ENCODE data around the gene CROCC2. TPM values are rescaled to one million over a fixed set of nuclear protein-coding genes. Genes with fewer than 3 reads are reported as not detected.

Gene CROCC2
- total RNA-seq, 1 donor from 2014 or later, result 2.9 TPM

DNA sequence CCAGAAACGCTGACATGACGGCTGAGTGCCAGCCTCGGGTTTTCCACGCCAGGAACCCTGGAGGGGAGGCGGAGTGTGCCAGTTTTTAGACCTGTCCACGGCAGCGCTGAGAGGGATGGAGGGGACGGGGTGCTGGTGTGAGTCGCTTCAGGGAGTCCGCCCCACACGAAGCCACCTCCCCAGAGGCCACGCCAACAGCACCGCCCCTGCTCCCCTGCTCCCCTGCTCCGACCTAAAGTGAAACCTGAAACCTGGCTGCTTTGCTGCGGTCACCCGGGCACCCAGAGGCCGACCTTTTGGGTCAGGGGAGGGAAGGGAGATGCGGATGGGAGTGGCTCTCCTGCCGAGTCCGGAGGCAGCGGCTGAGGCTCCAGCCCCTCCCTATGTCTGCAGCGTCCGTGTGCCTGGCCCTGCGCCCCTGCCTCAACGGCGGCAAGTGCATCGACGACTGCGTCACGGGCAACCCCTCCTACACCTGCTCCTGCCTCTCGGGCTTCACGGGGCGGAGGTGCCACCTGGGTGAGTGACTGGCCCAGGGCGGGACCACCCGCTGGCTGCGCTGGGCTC lies 130.3 kb downstream of the CROCC2 start:
- Histone ChIP-seq H3K36me3 (peaks cover 24 to 76% of the 10 kb centered on the region in 2 donors), H3K27ac (no peak overlapping the region), H3K27me3 (no peaks in the 10 kb centered on the region), H3K4me1 (peaks cover 0 to 5% of the 10 kb centered on the region in 2 donors), H3K9me3 (no peaks in the 10 kb centered on the region), H3K4me3 (peak overlapping the region in 1 of 2 donors; percentile 46)
- peak in 1 of 2 donors; percentile 62 for DNase-seq (ENCODE audit: low spot score in 2 of 2)
- intact Hi-C loops (cut with DNase I), result no loop called here
- TF ChIP-seq, protein P1, sequence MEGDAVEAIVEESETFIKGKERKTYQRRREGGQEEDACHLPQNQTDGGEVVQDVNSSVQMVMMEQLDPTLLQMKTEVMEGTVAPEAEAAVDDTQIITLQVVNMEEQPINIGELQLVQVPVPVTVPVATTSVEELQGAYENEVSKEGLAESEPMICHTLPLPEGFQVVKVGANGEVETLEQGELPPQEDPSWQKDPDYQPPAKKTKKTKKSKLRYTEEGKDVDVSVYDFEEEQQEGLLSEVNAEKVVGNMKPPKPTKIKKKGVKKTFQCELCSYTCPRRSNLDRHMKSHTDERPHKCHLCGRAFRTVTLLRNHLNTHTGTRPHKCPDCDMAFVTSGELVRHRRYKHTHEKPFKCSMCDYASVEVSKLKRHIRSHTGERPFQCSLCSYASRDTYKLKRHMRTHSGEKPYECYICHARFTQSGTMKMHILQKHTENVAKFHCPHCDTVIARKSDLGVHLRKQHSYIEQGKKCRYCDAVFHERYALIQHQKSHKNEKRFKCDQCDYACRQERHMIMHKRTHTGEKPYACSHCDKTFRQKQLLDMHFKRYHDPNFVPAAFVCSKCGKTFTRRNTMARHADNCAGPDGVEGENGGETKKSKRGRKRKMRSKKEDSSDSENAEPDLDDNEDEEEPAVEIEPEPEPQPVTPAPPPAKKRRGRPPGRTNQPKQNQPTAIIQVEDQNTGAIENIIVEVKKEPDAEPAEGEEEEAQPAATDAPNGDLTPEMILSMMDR (IDR thresholded peaks at IDR 0.05), result no peak

DNA sequence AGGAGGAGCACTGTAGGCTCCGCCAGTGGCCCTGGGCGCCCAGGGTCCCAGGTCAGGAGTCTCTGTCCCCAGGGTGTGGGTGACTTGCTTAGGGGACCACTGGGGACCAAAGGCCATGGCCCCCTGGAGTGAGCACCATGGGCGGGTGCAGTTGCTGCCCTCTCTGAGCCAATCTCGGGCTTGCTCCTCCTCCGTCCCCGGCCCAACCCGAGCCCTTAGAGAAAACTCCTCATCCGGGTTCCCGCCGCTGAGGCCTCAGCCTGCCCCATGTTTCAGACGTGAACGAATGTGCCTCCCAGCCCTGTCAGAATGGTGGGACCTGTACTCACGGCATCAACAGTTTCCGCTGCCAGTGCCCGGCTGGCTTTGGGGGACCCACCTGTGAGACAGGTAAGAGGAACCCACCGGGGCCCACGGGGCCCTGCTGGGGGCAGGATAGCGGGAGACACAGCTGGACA lies 130.9 kb downstream of the CROCC2 start:
- peak in 1 of 2 donors; percentile 62 for DNase-seq (ENCODE audit: low spot score in 2 of 2)
- intact Hi-C loops (cut with DNase I), result no loop called here
- TF ChIP-seq, protein P1 (IDR thresholded peaks at IDR 0.05), result no peak
- no peak overlapping the region for H3K4me3 ChIP-seq
- H3K4me1 ChIP-seq, result peaks cover 0 to 5% of the 10 kb centered on the region in 2 donors
- peaks cover 22 to 77% of the 10 kb centered on the region in 2 donors for H3K36me3 ChIP-seq
- no peaks in the 10 kb centered on the region for H3K27me3 ChIP-seq
- H3K9me3 ChIP-seq, result no peaks in the 10 kb centered on the region
- H3K27ac ChIP-seq, result no peak overlapping the region

DNA sequence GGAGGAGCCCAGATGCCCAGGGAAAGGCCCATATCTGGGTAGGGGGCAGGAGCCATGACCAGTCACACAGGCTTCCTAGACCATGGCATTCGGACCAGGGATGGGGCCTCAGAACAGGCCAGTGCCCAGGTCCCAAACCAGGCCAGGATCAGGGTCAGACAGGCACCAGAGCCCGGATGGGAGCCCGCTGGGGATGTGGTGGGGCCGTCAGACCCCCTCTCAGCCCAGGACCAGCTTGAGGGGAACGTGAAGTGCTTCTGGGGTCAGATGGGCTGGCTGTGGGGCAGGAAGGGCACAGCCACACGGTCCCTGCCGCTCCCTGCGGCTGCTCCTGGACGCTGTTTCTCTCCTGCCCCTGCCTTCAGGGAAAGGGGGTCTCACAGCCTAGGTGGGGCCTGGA lies 131.4 kb downstream of the CROCC2 start:
- intact Hi-C loops (cut with DNase I), result no loop called here
- Histone ChIP-seq H3K4me3 (no peak overlapping the region), H3K27ac (no peak overlapping the region), H3K9me3 (no peaks in the 10 kb centered on the region), H3K27me3 (no peaks in the 10 kb centered on the region), H3K36me3 (peaks cover 21 to 78% of the 10 kb centered on the region in 2 donors), H3K4me1 (peaks cover 0 to 5% of the 10 kb centered on the region in 2 donors)
- TF ChIP-seq, protein P1 (IDR thresholded peaks at IDR 0.05), result no peak
- no peak for DNase-seq (ENCODE audit: low spot score in 2 of 2)

DNA sequence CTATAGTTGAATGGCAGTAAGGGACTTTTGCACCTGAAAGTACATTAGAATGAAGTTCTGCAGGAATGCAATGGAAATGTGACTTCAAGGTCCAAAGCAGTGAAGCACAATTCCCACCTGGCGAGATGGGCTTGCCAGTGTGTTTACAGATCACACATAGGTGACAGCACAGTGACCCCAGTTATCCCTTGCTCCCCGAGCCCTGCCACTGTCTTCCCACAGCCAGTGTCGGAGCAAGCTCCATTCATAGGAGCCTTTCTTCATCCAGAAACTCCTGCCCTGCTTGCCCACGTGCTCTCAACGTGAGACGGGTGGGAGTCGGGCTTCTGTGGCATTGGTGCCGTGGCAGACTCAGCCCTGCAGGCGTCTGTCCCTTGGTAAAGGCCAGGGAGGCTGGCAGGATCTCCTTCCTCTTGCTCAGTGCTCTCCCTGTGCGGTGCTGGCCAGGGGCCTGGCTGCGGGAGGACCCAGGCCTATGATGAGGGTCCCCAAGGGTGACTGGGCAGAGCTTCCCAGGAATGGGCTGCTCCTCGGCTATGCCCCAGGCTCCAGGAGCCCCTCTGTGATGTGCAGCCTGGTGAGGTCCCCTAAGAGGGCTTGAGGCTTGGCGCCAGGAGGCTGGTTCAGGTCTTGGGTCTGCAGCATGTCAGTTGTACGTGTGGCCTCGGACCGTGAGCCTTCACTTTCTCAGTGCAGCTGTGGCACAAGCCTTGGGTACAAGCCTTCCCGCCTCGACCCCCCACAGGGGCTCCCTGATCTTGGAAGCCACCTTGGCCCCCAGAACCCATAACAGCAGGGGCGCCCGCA lies 132.4 kb downstream of the CROCC2 start:
- intact Hi-C loops (cut with DNase I), result no loop called here
- H3K27me3 ChIP-seq, result no peaks in the 10 kb centered on the region
- peaks cover 0 to 5% of the 10 kb centered on the region in 2 donors for H3K4me1 ChIP-seq
- H3K9me3 ChIP-seq, result no peaks in the 10 kb centered on the region
- TF ChIP-seq, protein P1 (IDR thresholded peaks at IDR 0.05), result no peak
- no peak overlapping the region for H3K27ac ChIP-seq
- no peak overlapping the region for H3K4me3 ChIP-seq
- DNase-seq (ENCODE audit: low spot score in 2 of 2), result no peak
- H3K36me3 ChIP-seq, result peaks cover 21 to 80% of the 10 kb centered on the region in 2 donors

DNA sequence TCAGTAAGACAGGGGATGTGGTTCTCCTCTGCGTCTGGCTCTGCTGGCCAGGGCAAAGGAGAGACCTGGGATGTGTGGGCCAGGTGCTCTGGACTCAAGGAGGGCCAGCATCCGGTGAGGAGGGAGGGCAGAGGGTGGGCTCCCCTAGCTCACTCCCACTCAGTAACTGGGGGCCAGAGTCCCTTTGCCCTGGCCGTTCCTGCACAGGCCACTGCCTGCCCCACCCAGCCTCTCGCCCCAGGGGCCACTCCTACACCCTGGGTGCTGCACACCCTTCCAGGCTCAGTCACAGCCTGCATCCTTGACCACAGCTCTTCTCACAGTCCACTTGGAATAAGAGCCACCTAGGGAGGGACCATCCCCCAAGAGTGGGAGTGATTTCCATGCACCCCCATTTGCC lies 133.3 kb downstream of the CROCC2 start:
- intact Hi-C loops (cut with DNase I), result no loop called here
- no peak for DNase-seq (ENCODE audit: low spot score in 2 of 2)
- peaks cover 0 to 5% of the 10 kb centered on the region in 2 donors for H3K9me3 ChIP-seq
- H3K27ac ChIP-seq, result no peak overlapping the region
- TF ChIP-seq, protein P1 (IDR thresholded peaks at IDR 0.05), result no peak
- H3K36me3 ChIP-seq, result peaks cover 21 to 78% of the 10 kb centered on the region in 2 donors
- H3K27me3 ChIP-seq, result no peaks in the 10 kb centered on the region
- peaks cover 0 to 5% of the 10 kb centered on the region in 2 donors for H3K4me1 ChIP-seq
- H3K4me3 ChIP-seq, result no peak overlapping the region

Data from ascending aorta (tissue), 2 donors.